HCT116 (cell line): ENCODE data around the gene UGGT2.

Experiments used
- ATF3 ChIP-seq: IDR thresholded peaks from 2 replicates; pipeline ENCODE4 v1.6.1; 2012
- CEBPB ChIP-seq: IDR thresholded peaks from 2 replicates; pipeline ENCODE4 v1.6.1; 2012; ENCODE audit warnings: low read depth
- EZH2phosphoT487 ChIP-seq: fragments of 200-600 bp; IDR thresholded peaks from 2 replicates; pipeline ENCODE4 v1.6.1; 2018; ENCODE audit warnings: antibody characterized with exemption, borderline replicate concordance
- POLR2A ChIP-seq: IDR thresholded peaks from 2 replicates; pipeline ENCODE4 v1.7.0; 2011; ENCODE audit warnings: borderline replicate concordance; ENCODE audit not compliant: insufficient read depth, insufficient read length; ENCODE audit errors: extremely low read depth
- RAD21 ChIP-seq: IDR thresholded peaks from 2 replicates; pipeline ENCODE4 v1.6.1; 2012; ENCODE audit warnings: low read depth, mild to moderate bottlenecking
- SIN3A ChIP-seq: IDR thresholded peaks from 2 replicates; pipeline ENCODE4 v1.6.1; 2012; ENCODE audit warnings: low read depth
- SRF ChIP-seq: IDR thresholded peaks from 2 replicates; pipeline ENCODE4 v1.6.1; 2012; ENCODE audit warnings: low read depth
- YY1 ChIP-seq: IDR thresholded peaks from 2 replicates; pipeline ENCODE4 v1.6.1; 2011; ENCODE audit warnings: low read length, low read depth, moderate library complexity, mild to moderate bottlenecking; ENCODE audit not compliant: insufficient replicate concordance; ENCODE audit errors: extremely low read depth
- TF ChIP-seq, protein P1 (sequence below), 3 experiments: fragments of 200-600 bp in 1 of 3; sonication (generic) in 1 of 3; IDR thresholded peaks in 2 of 3; conservative IDR thresholded peaks in 1 of 3; 2 replicates each; pipeline ENCODE4 v1.5.1; 2012 to 2017; ENCODE audit warnings: low read depth in 2 of 3, low read length in 2 of 3, antibody characterized with exemption in 1 of 3, borderline replicate concordance in 1 of 3, control low read depth in 1 of 3, mild to moderate bottlenecking in 1 of 3, mixed read lengths in 1 of 3, mixed run types in 1 of 3, moderate library complexity in 1 of 3; ENCODE audit not compliant: insufficient read depth in 1 of 3
- TF ChIP-seq, protein P2 (sequence below): IDR thresholded peaks from 2 replicates; pipeline ENCODE4 v1.6.1; 2012; ENCODE audit warnings: low read depth

DNA sequence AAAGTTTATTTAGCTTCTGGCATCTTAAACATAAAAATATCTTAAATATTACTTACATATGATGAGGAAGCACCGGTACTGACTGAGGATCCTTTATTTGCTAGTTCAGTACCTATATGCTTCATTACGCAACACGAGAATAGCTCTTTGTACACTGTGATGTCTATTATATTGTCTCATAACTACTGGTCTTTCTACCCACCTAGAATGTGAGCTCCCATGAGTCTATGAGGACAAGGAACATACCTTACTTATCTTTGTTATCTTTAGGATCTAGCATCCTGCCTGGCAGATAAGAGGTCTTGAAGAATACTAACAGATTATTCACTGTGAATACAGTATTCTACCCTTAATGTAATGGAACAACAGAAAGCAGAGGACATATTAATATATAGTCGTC is 251.4 kb downstream of the UGGT2 start:
- TF ChIP-seq CEBPB (no peak), ATF3 (no peak), YY1 (no peak), POLR2A (no peak), SIN3A (no peak), EZH2phosphoT487 (no peak), RAD21 (no peak), SRF (no peak)
- TF ChIP-seq, protein P1, sequence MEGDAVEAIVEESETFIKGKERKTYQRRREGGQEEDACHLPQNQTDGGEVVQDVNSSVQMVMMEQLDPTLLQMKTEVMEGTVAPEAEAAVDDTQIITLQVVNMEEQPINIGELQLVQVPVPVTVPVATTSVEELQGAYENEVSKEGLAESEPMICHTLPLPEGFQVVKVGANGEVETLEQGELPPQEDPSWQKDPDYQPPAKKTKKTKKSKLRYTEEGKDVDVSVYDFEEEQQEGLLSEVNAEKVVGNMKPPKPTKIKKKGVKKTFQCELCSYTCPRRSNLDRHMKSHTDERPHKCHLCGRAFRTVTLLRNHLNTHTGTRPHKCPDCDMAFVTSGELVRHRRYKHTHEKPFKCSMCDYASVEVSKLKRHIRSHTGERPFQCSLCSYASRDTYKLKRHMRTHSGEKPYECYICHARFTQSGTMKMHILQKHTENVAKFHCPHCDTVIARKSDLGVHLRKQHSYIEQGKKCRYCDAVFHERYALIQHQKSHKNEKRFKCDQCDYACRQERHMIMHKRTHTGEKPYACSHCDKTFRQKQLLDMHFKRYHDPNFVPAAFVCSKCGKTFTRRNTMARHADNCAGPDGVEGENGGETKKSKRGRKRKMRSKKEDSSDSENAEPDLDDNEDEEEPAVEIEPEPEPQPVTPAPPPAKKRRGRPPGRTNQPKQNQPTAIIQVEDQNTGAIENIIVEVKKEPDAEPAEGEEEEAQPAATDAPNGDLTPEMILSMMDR (IDR thresholded peaks at IDR 0.05 in 2 of 3, conservative IDR thresholded peaks at IDR 0.05 in 1 of 3; ENCODE audit: borderline replicate concordance in 1 of 3, insufficient read depth in 1 of 3, low read depth in 2 of 3, low read length in 2 of 3) = no peak
- TF ChIP-seq, protein P2, sequence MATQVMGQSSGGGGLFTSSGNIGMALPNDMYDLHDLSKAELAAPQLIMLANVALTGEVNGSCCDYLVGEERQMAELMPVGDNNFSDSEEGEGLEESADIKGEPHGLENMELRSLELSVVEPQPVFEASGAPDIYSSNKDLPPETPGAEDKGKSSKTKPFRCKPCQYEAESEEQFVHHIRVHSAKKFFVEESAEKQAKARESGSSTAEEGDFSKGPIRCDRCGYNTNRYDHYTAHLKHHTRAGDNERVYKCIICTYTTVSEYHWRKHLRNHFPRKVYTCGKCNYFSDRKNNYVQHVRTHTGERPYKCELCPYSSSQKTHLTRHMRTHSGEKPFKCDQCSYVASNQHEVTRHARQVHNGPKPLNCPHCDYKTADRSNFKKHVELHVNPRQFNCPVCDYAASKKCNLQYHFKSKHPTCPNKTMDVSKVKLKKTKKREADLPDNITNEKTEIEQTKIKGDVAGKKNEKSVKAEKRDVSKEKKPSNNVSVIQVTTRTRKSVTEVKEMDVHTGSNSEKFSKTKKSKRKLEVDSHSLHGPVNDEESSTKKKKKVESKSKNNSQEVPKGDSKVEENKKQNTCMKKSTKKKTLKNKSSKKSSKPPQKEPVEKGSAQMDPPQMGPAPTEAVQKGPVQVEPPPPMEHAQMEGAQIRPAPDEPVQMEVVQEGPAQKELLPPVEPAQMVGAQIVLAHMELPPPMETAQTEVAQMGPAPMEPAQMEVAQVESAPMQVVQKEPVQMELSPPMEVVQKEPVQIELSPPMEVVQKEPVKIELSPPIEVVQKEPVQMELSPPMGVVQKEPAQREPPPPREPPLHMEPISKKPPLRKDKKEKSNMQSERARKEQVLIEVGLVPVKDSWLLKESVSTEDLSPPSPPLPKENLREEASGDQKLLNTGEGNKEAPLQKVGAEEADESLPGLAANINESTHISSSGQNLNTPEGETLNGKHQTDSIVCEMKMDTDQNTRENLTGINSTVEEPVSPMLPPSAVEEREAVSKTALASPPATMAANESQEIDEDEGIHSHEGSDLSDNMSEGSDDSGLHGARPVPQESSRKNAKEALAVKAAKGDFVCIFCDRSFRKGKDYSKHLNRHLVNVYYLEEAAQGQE = no peak
